ENCODE data around the gene AGER.

The AGER gene

GRCh38 chr6:32173051-32173727 is 10.9 kb downstream of the AGER start:
- in situ Hi-C loops (cut with HindIII; ENCODE audit: low sequenced_read_pairs) = no loop called here

GRCh38 chr6:32171234-32171633 is 12.8 kb downstream of the AGER start:
- in situ Hi-C loops (cut with HindIII; ENCODE audit: low sequenced_read_pairs) = no loop called here

- in situ Hi-C loops (cut with HindIII; ENCODE audit: low sequenced_read_pairs) = no loop called here
Measured at GRCh38 chr6:32170294-32170693, 13.8 kb downstream of the AGER start.

- in situ Hi-C loops (cut with HindIII; ENCODE audit: low sequenced_read_pairs) = no loop called here
Measured at GRCh38 chr6:32168807-32169591, 15.1 kb downstream of the AGER start.

GRCh38 chr6:32168350-32168749 is 15.7 kb downstream of the AGER start:
- in situ Hi-C loops (cut with HindIII; ENCODE audit: low sequenced_read_pairs) = no loop called here

- in situ Hi-C loops (cut with HindIII; ENCODE audit: low sequenced_read_pairs) = no loop called here
Measured at GRCh38 chr6:32167761-32168262, 16.2 kb downstream of the AGER start.

- in situ Hi-C loops (cut with HindIII; ENCODE audit: low sequenced_read_pairs) = no loop called here
Measured at GRCh38 chr6:32167154-32167760, 16.8 kb downstream of the AGER start.

GRCh38 chr6:32166411-32167061 is 17.5 kb downstream of the AGER start:
- in situ Hi-C loops (cut with HindIII; ENCODE audit: low sequenced_read_pairs) = no loop called here

- in situ Hi-C loops (cut with HindIII; ENCODE audit: low sequenced_read_pairs) = no loop called here
Measured at GRCh38 chr6:32164295-32164694, 19.8 kb downstream of the AGER start, which contains the start of gene EGFL8. Gene EGFL8, plus strand, starts transcription at chr6:32164595. Its CDS starts 1,571 bp downstream, at chr6:32166166.

- in situ Hi-C loops (cut with HindIII; ENCODE audit: low sequenced_read_pairs) = no loop called here
Measured at GRCh38 chr6:32163559-32164258, 20.3 kb downstream of the AGER start.

GRCh38 chr6:32158052-32158451 is 26.0 kb downstream of the AGER start:
- in situ Hi-C loops (cut with HindIII; ENCODE audit: low sequenced_read_pairs) = no loop called here

GRCh38 chr6:32156891-32157290 is 27.2 kb downstream of the AGER start:
- in situ Hi-C loops (cut with HindIII; ENCODE audit: low sequenced_read_pairs) = no loop called here

GRCh38 chr6:32154514-32155161 is 29.4 kb downstream of the AGER start:
- in situ Hi-C loops (cut with HindIII; ENCODE audit: low sequenced_read_pairs) = no loop called here

GRCh38 chr6:32153564-32154513 is 30.2 kb downstream of the AGER start, which contains the start of gene PPT2:
Gene PPT2, plus strand, starts transcription at chr6:32154141. Its CDS starts 454 bp downstream, at chr6:32154595.
- in situ Hi-C loops (cut with HindIII; ENCODE audit: low sequenced_read_pairs) = no loop called here

GRCh38 chr6:32152769-32153563 is 31.1 kb downstream of the AGER start:
- in situ Hi-C loops (cut with HindIII; ENCODE audit: low sequenced_read_pairs) = no loop called here

GRCh38 chr6:32151863-32152768 is 31.9 kb downstream of the AGER start, which contains the start of gene PRRT1:
Gene PRRT1, minus strand, starts transcription at chr6:32151939. Its CDS starts 112 bp downstream, at chr6:32151827.
- in situ Hi-C loops (cut with HindIII; ENCODE audit: low sequenced_read_pairs) = no loop called here

Data from DLD1 (cell line).